ENCODE results near the gene ATP11A. TPM values are rescaled to one million over a fixed set of nuclear protein-coding genes. Genes with fewer than 3 reads are reported as not detected.

Gene ATP11A
- total RNA-seq, 1 donor from 2014 or later = 96.5 TPM

DNA sequence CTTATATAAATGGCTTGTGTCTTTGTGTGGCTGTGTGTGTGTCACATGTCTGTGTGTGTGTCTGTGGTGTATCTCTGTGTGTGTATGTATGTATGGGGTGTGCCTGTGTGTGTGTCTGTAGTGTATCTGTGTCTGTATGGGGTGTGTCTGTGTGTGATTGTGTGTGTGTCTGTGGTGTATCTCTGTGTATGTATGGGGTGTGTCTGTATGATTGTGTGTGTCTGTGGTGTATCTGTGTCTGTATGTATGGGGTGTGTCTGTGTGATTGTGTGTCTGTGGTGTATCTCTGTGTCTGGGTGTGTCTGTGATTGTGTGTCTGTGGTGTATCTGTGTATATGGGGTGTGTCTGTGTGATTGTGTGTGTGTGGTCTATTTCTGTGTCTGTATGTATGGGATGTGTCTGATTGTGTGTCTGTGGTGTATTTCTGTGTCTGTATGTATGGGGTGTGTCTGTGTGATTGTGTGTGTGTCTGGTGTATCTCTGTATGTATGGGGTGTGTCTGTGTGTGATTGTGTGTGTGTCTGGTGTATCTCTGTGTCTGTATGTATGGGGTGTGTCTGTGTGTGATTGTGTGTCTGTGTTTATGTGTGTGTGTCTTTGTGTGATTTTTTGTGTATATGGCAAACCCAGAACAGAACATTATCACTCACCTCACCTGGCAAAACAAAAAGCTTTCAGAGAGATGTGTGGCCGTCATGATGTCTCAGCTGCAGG is 223.0 kb downstream of the ATP11A start:
- peak; percentile 66 for DNase-seq (ENCODE audit: low spot score)
- intact Hi-C loops (cut with DNase I) = no loop called here

DNA sequence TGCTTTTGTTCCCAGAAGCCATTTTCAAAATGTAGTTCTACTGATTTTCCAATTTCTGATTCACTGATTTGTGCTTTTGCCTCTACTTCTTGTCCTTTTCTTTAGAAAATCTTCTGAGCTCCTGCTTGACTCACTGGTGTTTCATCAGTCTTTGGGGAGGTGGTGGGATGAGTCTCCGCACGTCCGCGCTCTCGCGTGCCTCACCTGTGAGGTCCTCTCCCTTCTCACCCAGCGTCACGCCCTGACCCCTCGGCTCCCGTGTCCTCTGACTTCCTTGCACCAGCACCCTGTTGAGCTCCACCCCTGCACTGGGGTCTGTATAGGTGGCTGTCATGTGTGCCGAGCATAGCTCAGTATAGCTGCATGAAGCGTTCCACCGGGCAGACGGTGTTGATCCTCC is 226.5 kb downstream of the ATP11A start:
- DNase-seq (ENCODE audit: low spot score) = no peak
- intact Hi-C loops (cut with DNase I) = no loop called here

DNA sequence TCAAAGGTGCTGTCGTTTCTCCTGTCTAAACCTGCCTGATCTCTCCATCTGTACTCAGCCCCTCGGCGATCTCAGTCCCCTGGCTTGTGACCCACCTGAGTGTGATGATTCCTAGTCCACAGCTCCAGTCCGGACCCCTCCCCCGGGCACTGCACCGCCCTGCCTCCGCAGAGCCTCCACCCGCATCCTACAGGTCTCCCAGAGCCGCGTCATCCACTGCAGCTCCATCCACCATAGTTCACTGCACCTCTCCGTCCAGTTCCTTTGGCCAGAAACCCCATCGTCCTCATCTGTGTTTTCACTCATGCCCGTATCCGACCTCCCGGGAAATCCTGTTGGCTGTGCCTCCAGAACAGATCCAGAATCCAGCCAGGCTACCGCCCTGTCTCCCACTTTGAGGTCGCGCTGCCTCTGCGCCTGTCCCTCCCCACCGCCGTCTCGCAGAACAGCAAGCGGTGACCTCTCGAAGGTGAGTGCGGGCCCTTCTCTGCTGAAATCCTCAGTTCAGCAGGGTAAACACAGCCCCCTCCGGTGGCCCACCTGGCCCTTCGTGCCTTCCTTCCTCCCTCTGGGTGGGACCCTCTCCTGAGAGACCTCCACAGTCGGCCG is 227.3 kb downstream of the ATP11A start:
- DNase-seq (ENCODE audit: low spot score) = no peak
- intact Hi-C loops (cut with DNase I) = no loop called here

DNA sequence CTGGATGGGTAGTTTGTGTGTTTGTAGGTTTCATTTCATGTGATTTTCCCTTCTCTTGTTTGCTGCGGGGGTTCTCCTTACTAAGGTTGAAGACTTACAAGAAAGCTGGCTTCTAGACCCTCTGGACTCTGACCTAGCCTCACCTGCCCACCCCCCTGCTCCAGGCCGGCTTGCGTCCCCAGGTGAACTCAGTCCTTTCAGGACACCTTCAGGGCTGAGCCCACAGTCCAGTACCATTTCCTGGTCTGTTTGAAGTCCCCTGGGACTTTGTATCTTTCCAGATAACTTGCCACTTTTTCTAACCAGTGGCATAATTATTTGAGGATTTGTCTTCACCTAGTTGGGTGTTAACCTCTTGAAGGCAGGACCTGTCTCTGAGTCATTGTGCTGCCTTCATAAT is 227.9 kb downstream of the ATP11A start:
- intact Hi-C loops (cut with DNase I) = no loop called here
- no peak for DNase-seq (ENCODE audit: low spot score)

DNA sequence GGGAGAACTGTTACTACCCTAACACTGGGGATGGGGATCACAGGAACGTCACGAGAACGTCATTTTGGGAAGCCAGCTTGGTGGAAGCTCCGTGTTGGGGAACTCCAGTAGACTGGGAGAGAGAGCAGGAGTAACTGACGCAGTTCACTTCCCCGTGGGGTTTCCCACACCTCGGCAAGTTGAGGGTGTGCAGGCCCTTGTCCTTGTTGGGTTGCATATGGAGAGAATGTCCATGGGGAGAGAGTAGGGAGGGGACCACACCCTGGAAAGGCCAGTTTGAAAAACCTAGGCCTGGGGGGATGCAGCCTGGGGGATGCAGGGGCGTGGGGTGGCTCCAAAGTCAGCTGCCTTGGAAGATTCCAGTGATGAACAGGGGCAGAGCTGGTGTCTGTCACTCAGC is 228.4 kb downstream of the ATP11A start:
- no peak for DNase-seq (ENCODE audit: low spot score)
- intact Hi-C loops (cut with DNase I) = no loop called here

DNA sequence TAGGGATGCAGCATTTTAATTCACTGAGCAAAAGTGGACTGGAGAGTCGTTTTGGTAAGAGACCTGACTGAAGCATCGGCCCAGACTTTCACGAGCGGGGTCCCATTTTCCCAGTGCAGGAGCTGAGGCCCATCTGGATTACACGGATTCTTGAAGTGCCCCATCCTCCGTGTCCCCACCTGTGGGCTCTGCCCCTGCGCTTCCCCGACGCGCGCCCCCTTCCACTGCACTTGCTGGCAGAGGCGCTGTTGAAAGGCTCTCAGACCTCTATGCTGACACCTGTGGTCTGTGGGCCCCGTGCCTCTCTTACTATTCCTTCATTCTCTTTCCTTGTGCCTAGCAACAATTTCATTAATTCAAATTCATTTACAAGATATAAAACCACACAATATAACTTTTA is 228.9 kb downstream of the ATP11A start:
- no peak for DNase-seq (ENCODE audit: low spot score)
- intact Hi-C loops (cut with DNase I) = no loop called here

DNA sequence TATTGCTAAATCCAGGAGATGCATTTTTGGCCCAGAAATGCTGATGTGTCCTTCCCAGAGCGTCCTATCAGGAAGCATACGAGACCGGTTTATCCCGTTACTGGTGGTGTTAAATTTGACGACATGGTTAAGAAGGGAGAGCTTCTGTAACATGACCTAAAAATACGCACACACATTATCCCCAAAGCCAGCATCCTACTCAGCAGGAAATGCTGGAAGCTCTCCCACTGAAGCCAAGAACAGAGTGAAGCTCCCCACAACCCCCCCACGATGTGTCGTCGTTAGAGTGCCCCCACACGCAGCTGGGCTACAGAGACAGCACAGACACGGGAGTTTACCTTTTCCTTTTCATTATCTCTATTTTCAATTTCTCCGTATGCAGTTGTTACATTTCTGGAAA is 234.1 kb downstream of the ATP11A start:
- DNase-seq (ENCODE audit: low spot score) = no peak
- intact Hi-C loops (cut with DNase I) = no loop called here

DNA sequence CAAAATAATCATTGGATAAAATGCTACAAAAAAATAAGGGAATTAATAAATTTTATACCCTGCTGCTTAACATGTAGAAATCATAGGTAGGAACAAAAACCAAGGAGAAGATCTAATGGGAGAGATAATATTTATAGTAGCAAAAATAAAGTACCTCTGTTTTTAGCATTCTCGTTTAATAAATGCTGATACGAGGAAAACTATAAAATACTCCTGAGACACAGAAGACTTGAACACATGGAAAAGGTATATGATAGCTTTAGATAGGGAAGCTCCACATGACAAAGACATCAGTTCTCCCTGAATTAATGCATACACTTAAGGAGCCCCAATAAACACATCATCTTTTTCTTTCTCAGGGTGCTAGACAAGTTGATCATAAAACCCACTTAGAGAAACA is 234.5 kb downstream of the ATP11A start:
- DNase-seq (ENCODE audit: low spot score) = no peak
- intact Hi-C loops (cut with DNase I) = no loop called here

DNA sequence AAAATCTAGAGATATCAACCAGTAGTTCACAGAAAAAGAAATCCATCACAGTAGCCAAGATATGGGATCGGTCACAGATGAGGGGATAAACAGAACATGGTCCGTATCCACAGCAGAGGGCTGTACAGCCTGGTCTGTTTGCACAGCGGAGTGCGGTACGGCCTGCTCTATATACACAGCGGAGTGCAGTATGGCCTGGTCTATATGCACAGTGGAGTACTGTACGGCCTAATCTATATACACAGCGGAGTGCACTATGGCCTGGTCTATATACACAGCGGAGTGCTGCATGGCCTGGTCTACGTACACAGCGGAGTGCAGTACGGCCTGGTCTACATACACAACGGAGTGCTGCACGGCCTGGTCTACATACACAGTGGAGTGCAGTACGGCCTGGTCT is 236.2 kb downstream of the ATP11A start:
- DNase-seq (ENCODE audit: low spot score) = no peak
- intact Hi-C loops (cut with DNase I) = no loop called here

DNA sequence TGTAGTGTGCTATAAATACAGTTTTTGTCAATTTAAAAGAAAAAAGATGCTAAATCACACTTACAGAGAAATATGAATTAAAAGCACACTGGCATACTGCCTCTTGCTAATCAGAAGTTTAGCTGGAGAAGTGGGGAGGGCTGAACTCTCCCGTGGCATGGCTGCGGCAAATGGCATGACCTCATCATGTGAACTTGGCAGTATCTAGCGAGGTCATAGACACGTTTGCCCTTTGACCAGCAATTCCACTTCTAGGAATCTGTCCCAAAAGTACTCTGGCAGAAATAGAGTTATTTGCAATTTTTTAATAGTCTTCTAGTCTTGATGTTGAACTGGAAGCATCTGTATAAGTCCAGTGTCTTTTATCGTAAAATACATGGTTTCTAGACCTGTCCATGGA is 237.2 kb downstream of the ATP11A start:
- intact Hi-C loops (cut with DNase I) = no loop called here

DNA sequence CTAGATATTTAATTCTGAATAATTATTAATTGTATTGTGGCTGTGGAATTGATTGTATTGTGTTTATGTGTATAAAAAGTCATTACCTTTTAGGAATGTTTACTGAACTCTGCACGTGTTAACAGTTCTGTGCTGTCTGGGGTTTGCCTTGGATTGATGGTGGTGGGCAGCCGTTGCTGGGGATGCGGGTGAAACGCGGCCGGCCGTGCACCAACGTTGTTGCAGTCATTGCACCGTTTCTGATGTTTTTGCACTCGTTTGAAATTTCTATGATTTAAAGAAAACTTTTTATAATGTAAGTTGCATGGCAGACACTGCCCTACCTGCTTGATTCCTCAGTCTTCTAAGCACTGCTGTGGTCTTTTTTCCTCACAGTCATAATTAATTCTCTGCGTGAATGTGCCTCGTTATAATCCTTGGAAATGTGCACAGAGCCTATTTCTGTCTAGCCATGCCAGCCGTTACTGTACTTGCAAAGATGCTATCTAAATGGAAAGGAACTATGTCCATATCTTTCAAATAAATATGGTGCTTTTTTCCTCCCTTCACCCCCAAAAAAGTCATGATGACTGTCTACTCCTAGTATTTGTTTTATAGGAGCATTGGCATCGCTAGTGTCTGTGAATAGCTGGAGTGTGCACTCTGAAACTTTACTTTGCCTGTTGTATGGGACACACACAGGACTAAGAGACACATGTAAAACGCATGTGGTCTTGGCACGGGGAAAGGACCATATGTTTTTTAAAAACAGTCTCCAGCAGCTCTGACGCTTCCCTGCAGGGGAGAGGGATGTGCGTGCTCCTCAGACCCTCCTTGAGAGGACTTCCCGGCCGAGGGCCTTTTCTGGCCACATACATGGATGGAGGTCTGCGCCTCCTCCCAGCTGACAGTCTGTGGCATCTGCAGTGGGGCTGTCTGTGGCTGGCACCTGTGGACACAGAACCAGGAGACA is 238.5 kb downstream of the ATP11A start:
- intact Hi-C loops (cut with DNase I) = no loop called here
- DNase-seq (ENCODE audit: low spot score) = no peak

More for the DNA sequence above, 237.2 kb downstream of the ATP11A start:
- DNase-seq (ENCODE audit: low spot score) = no peak

DNA sequence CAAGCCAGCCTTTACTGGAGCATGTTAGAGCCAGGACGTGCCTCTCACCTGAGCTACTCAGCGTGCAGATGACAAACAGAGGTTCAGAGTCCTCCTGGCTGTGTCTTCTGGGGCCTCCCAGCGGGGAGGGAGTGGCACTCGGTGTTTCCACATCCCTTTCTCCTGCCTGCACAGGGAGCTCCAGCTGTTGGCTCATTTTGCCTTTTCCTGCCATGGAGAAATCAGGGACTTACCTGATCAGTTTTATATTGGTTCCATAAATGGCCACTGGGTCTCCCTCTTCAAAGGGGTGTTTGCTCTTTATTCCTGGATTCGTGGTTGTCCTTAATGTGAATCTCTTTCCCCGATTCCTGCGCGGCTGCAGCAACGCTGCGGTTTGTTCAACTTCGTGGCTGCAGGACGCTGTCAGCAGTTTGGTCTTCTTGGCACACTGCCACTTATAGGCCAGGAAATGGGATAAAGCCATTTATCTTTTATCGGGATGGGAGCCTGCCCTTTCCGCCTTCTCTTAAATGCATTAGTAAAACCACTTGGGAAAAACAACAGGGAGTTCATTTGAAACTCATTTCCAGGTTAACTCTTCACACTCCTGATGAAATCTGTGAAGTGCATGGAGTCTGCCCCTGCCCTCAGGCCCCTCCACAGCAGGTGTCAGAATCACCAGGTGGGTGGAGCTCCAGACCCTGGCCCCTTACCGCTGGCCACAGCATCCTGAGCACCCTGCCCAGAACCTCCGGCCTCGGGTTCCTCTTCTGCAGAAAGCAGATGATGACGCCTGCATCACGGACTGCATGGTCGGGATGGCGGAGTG is 239.3 kb downstream of the ATP11A start:
- DNase-seq (ENCODE audit: low spot score) = no peak
- intact Hi-C loops (cut with DNase I) = no loop called here

DNA sequence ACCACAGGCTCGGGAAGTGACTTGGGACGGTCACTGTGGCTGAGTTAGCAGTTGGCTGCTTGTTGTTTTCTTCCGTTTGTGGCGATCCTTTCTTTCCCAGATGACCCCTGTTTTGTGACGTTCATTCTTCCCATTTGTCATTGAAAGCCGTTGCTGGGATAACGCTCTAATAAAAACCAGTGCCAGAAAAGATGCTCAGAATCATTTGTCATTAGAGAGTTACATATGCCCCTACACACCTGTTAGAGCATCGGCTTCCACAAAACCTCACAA is 239.9 kb downstream of the ATP11A start:
- no peak for DNase-seq (ENCODE audit: low spot score)
- intact Hi-C loops (cut with DNase I) = no loop called here

DNA sequence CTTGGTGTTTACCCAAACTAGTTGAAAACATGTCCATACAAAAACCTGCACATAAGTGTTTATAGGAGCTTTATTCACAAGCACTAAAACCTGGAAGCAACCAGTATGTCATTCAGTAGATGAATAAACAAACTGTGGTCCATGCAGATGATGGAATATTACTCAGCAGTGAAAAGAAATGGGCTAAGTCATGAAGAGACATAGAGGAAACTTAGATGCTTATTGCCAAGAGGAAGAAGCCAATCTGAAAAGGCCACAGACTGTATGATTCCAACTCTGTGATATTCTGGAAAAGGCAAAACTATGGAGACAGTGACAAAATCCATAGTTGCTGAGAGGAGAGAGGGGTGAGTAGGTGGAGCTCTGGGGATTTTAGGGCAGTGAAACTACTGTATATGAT is 240.4 kb downstream of the ATP11A start:
- DNase-seq (ENCODE audit: low spot score) = no peak
- intact Hi-C loops (cut with DNase I) = no loop called here

DNA sequence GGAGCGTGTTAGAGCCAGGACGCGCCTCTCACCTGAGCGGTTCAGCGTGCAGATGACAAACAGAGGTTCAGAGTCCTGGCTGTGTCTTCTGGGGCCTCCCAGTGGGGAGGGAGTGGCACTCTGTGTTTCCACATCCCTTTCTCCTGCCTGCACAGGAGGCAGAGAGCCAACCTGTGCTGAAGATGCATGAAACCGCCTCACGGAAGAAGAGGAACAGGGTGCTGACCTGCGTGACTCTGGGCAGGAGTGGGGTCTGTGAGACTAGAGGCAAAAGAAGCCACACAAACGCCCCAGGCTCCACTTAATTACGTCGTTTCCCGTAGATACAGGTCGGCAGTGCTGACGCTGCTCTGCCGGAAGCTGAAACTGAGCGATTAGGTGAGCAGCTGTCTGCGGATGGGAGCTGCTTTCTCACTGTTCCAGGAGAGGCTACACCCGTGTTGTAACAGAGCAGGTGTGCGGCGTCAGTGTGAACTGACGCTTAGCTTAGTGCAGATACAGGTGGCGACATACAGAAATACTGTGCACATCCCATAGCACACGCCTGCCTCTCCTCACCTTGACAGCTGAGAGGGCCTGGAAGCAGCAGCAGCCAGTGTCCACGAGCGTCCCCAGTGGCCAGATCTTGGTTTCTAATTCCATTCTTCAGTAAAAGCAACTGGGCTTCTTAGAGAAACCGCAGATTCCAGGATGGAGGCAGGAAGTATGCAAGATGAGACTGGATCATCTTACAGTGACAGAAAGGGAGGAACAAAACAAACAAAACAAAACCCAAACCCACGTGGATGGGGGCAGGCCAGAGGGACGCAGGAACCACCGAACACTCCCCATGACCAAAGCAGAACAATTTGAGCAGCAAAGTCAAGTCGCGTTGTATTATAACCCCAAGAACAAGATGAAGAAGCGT is 241.4 kb downstream of the ATP11A start:
- no peak for DNase-seq (ENCODE audit: low spot score)

DNA sequence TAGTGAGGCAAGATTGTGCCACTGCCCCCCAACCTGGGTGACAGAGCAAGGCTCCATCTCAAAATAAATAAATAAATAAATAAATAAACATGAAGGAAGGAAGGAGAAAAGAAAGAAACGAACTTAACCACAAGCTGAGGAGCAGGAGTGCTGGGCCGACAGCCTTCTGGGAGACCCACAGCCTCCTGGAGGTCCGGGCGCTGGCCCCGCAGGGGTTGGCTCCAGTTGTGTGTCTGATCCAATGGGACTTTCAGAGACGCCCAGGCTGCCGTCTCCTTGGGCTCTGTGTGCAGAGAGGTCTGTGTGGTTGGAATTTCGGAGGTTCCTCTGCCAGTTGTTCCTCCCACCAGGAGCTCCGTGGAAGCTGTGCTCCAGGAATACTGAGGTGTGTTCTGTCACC is 243.1 kb downstream of the ATP11A start:
- DNase-seq (ENCODE audit: low spot score) = no peak
- intact Hi-C loops (cut with DNase I) = no loop called here

More for the DNA sequence above, 241.4 kb downstream of the ATP11A start:
- intact Hi-C loops (cut with DNase I) = no loop called here

DNA sequence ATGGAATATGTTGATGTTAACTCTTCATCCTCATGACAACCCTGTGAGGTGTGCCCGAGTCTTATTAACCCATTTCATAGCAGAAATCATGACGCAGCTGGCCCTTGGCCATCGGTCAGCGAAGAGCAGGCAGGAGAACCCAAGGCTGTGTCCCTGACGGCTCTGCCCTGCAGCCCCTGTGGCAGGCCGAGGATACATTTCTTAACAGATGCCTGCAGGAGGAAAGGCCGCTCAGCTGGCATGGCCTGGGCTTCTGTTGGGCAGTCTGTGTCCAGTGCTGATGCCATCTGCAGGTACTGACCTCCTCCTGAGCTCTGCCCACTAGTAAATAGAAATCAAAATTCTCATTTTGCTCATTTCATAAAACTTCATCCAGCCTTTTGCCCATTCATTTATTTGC is 243.8 kb downstream of the ATP11A start:
- intact Hi-C loops (cut with DNase I) = no loop called here
- DNase-seq (ENCODE audit: low spot score) = no peak

DNA sequence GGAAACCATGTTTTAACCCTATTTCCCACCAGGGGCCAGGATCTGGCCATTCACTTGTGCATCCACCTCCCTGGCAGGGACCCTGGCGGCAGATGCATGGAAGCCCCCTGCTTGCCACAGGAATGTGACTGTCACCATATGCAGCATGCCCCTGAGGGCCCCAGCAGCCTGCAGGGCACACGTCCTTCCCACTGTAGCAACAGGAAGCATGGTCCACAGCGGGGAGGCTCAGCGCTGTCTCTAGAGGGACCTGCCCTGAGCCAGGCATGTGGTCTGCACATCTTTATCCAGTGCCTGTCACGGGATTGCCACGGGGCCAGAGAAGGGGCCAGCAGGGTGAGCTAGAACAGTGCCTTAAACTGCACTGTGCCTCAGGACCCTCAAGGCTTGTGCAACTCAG is 244.2 kb downstream of the ATP11A start:
- DNase-seq (ENCODE audit: low spot score) = no peak
- intact Hi-C loops (cut with DNase I) = no loop called here
